Measurements from ENCODE around the gene LRRC75A.

GRCh38 chr17:16470265-16470664 lies 21.7 kb downstream of the LRRC75A start:
- TF ChIP-seq, protein P1, sequence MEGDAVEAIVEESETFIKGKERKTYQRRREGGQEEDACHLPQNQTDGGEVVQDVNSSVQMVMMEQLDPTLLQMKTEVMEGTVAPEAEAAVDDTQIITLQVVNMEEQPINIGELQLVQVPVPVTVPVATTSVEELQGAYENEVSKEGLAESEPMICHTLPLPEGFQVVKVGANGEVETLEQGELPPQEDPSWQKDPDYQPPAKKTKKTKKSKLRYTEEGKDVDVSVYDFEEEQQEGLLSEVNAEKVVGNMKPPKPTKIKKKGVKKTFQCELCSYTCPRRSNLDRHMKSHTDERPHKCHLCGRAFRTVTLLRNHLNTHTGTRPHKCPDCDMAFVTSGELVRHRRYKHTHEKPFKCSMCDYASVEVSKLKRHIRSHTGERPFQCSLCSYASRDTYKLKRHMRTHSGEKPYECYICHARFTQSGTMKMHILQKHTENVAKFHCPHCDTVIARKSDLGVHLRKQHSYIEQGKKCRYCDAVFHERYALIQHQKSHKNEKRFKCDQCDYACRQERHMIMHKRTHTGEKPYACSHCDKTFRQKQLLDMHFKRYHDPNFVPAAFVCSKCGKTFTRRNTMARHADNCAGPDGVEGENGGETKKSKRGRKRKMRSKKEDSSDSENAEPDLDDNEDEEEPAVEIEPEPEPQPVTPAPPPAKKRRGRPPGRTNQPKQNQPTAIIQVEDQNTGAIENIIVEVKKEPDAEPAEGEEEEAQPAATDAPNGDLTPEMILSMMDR (IDR thresholded peaks at IDR 0.05), result no peak
- TF ChIP-seq POLR2A (IDR thresholded peaks at IDR 0.05) (no peak), POLR2AphosphoS5 (IDR thresholded peaks at IDR 0.05) (no peak)

Data from prostate gland (tissue), 2 donors.